HL-60 (cell line): Measurements from ENCODE around the gene PTPMT1.

Experiments used
- GABPA ChIP-seq: IDR thresholded peaks from 2 replicates; pipeline ENCODE4 v1.6.1; 2012; ENCODE audit warnings: low read depth
- POLR2AphosphoS5 ChIP-seq: IDR thresholded peaks from 2 replicates; pipeline ENCODE4 v1.6.1; 2012; ENCODE audit warnings: low read depth
- SPI1 ChIP-seq: IDR thresholded peaks from 2 replicates; pipeline ENCODE4 v1.6.1; 2012; ENCODE audit warnings: low read depth, mild to moderate bottlenecking, borderline replicate concordance
- TF ChIP-seq, protein P1 (sequence below): IDR thresholded peaks from one replicate; pipeline ENCODE4 v1.5.1; 2011; ENCODE audit warnings: low read length, control low read depth, inconsistent platforms; ENCODE audit not compliant: insufficient read depth
- TF ChIP-seq, protein P2 (sequence below): IDR thresholded peaks from 2 replicates; pipeline ENCODE4 v1.6.1; 2012; ENCODE audit warnings: low read depth; ENCODE audit not compliant: insufficient replicate concordance

DNA sequence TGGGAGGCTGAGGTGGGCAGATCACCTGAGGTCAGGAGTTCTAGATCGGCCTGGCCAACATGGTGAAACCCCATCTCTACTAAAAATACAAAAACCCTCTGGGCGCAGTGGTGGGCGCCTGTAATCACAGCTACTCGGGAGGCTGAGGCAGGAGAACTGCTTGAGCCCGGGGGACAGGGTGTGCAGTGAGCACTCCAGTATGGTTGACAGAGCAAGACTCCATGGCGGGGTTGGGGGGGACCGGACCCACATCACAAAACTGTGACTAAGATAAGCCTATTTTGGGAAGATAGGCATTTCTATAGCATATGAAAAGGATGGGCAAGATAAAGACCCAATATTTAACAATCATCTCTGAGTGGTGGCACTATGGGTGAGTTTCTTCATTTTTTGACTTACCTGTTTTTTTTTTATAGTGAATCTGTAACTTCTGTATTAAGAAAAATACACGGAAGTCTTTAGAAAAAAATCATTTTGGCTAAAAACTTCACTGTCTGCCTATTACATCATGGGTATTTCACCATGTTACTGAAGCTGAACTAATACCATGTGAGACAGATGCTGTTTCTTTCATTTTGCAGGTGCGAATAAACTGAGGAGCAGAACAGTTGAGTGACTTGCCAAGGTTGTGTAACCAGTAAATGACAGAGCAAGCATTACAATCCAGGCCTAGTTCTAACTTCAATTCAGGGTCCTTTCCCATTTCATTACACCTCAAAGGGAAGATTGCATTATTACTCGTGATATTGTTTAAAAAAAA, 14.9 kb upstream of the PTPMT1 start:
- TF ChIP-seq, protein P1, sequence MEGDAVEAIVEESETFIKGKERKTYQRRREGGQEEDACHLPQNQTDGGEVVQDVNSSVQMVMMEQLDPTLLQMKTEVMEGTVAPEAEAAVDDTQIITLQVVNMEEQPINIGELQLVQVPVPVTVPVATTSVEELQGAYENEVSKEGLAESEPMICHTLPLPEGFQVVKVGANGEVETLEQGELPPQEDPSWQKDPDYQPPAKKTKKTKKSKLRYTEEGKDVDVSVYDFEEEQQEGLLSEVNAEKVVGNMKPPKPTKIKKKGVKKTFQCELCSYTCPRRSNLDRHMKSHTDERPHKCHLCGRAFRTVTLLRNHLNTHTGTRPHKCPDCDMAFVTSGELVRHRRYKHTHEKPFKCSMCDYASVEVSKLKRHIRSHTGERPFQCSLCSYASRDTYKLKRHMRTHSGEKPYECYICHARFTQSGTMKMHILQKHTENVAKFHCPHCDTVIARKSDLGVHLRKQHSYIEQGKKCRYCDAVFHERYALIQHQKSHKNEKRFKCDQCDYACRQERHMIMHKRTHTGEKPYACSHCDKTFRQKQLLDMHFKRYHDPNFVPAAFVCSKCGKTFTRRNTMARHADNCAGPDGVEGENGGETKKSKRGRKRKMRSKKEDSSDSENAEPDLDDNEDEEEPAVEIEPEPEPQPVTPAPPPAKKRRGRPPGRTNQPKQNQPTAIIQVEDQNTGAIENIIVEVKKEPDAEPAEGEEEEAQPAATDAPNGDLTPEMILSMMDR = no peak
- no peak for TF ChIP-seq POLR2AphosphoS5
- TF ChIP-seq, protein P2, sequence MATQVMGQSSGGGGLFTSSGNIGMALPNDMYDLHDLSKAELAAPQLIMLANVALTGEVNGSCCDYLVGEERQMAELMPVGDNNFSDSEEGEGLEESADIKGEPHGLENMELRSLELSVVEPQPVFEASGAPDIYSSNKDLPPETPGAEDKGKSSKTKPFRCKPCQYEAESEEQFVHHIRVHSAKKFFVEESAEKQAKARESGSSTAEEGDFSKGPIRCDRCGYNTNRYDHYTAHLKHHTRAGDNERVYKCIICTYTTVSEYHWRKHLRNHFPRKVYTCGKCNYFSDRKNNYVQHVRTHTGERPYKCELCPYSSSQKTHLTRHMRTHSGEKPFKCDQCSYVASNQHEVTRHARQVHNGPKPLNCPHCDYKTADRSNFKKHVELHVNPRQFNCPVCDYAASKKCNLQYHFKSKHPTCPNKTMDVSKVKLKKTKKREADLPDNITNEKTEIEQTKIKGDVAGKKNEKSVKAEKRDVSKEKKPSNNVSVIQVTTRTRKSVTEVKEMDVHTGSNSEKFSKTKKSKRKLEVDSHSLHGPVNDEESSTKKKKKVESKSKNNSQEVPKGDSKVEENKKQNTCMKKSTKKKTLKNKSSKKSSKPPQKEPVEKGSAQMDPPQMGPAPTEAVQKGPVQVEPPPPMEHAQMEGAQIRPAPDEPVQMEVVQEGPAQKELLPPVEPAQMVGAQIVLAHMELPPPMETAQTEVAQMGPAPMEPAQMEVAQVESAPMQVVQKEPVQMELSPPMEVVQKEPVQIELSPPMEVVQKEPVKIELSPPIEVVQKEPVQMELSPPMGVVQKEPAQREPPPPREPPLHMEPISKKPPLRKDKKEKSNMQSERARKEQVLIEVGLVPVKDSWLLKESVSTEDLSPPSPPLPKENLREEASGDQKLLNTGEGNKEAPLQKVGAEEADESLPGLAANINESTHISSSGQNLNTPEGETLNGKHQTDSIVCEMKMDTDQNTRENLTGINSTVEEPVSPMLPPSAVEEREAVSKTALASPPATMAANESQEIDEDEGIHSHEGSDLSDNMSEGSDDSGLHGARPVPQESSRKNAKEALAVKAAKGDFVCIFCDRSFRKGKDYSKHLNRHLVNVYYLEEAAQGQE = no peak
- no peak for TF ChIP-seq GABPA
- no peak for TF ChIP-seq SPI1
